Sigmoid colon (tissue), 7 donors: ENCODE data around the gene POU6F2. TPM values are rescaled to one million over a fixed set of nuclear protein-coding genes. Genes with fewer than 3 reads are reported as not detected.

Source experiments
- DNase-seq: peaks from one replicate; pipeline ENCODE4 v3.0.0-alpha.2; 2019
- H3K27ac ChIP-seq, 4 donors: fragments of 200-600 bp; sonication (generic); one replicate each; pipeline ENCODE4 v1.5.1; 2016 to 2019; ENCODE audit warnings: mild to moderate bottlenecking in 1 of 4
- H3K27me3 ChIP-seq, 3 donors: fragments of 200-600 bp; sonication (generic); one replicate each; pipeline ENCODE4 v1.5.1; 2019; ENCODE audit warnings: mild to moderate bottlenecking in 1 of 3
- H3K36me3 ChIP-seq, 4 donors: fragments of 200-600 bp; sonication (generic); one replicate each; pipeline ENCODE4 v1.5.1; 2016 to 2019
- H3K4me1 ChIP-seq, 4 donors: fragments of 200-600 bp; sonication (generic); one replicate each; pipeline ENCODE4 v1.5.1; 2017 to 2019
- H3K4me3 ChIP-seq, 4 donors: fragments of 200-600 bp; sonication (generic); one replicate each; pipeline ENCODE4 v1.5.1; 2017 to 2019; ENCODE audit warnings: mild to moderate bottlenecking in 2 of 4, moderate library complexity in 1 of 4
- H3K9me3 ChIP-seq, 4 donors: fragments of 200-600 bp in 3 of 4; sonication (generic) in 3 of 4; one replicate each; pipeline versions ENCODE4 v1.5.1 to v1.6.1; 2013 to 2019
- EP300 ChIP-seq, 4 donors: sonication (generic); formaldehyde crosslinking; IDR thresholded peaks; one replicate each; pipeline ENCODE4 v1.6.1; 2017; ENCODE audit warnings: antibody characterized with exemption in 4 of 4
- POLR2A ChIP-seq, 2 donors: fragments of 450-650 bp; IDR thresholded peaks; one replicate each; pipeline ENCODE4 v1.6.1; 2016; ENCODE audit warnings: antibody characterized with exemption in 2 of 2, mild to moderate bottlenecking in 2 of 2, moderate library complexity in 2 of 2
- POLR2AphosphoS5 ChIP-seq, 4 donors: sonication (generic); formaldehyde crosslinking; IDR thresholded peaks; one replicate each; pipeline ENCODE4 v1.6.1; 2017; ENCODE audit warnings: antibody characterized with exemption in 4 of 4
- WGBS, 2 donors: extraction: QIAGEN DNeasy Blood & Tissue Kit; methylation state at CpG; one replicate each; pipeline ENCODE4 v1.1.7; 2013; 5-methylcytosine and 5-hydroxymethylcytosine counted together
- intact Hi-C: fragments of 100-400 bp; cut with DNase I; formaldehyde crosslinking; loops from one replicate; pipeline ENCODE4 v1.15.1; 2023
- polyA plus RNA-seq, 3 donors: library from polyadenylated mRNA; stranded (reverse); fragments of 200-250 nt; gene quantifications; one replicate each; pipeline ENCODE4 v1.2.3, GENCODE V29; 2013
- total RNA-seq, 4 donors: library from RNA; depleted of rRNA; stranded (reverse); fragments of >200 nt; gene quantifications; one replicate each; pipeline ENCODE4 v1.1.0, GENCODE V29; 2016
- TF ChIP-seq, protein P1 (sequence below), 4 experiments: fragments of 450-650 bp in 3 of 4; fragments of 200-600 bp in 1 of 4; IDR thresholded peaks; one replicate each; pipeline ENCODE4 v1.5.1; 2016 to 2019; ENCODE audit warnings: antibody characterized with exemption in 4 of 4, mild to moderate bottlenecking in 3 of 4, moderate library complexity in 2 of 4
- donor health status: healthy with polysubstance abuse.
- donor health status: Bipolar disorder and iron deficiency.
- donor health status: healthy.

Gene POU6F2
- total and polyA plus RNA-seq, 7 donors = 0.04 TPM; not detected in 6

DNA sequence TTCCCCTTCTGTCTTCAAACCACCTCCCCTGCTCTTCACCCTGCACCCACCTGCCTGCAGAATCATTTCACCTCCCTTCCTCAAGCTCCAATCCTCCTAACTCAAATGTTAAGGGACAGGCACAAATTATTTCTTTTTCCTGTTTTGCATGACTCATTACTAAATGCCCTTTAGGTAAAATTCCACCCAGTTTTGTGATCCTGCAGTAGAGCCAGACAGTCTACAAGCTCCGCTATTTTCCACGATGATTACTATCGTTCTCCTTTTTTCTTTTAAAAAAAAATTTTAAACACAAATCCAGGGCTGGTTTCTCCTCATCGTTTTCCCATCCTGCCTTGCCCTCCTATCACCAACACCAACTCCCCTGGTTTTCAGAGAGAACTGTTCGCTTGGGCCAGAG, 401.7 kb downstream of the POU6F2 start:
- intact Hi-C loops = no loop called here
- Histone ChIP-seq H3K27ac (no peak overlapping the region), H3K36me3 (no peaks in the 10 kb centered on the region), H3K9me3 (no peaks in the 10 kb centered on the region), H3K4me3 (no peak overlapping the region), H3K4me1 (no peaks in the 10 kb centered on the region), H3K27me3 (no peaks in the 10 kb centered on the region)
- 88% methylated on average over 5 of the region's 5 CpGs for WGBS, 2 donors
- TF ChIP-seq EP300 (IDR thresholded peaks at IDR 0.05) (no peak), POLR2A (IDR thresholded peaks at IDR 0.05) (no peak), POLR2AphosphoS5 (IDR thresholded peaks at IDR 0.05) (no peak)
- TF ChIP-seq, protein P1, sequence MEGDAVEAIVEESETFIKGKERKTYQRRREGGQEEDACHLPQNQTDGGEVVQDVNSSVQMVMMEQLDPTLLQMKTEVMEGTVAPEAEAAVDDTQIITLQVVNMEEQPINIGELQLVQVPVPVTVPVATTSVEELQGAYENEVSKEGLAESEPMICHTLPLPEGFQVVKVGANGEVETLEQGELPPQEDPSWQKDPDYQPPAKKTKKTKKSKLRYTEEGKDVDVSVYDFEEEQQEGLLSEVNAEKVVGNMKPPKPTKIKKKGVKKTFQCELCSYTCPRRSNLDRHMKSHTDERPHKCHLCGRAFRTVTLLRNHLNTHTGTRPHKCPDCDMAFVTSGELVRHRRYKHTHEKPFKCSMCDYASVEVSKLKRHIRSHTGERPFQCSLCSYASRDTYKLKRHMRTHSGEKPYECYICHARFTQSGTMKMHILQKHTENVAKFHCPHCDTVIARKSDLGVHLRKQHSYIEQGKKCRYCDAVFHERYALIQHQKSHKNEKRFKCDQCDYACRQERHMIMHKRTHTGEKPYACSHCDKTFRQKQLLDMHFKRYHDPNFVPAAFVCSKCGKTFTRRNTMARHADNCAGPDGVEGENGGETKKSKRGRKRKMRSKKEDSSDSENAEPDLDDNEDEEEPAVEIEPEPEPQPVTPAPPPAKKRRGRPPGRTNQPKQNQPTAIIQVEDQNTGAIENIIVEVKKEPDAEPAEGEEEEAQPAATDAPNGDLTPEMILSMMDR (IDR thresholded peaks at IDR 0.05) = no peak
- DNase-seq = no peak

DNA sequence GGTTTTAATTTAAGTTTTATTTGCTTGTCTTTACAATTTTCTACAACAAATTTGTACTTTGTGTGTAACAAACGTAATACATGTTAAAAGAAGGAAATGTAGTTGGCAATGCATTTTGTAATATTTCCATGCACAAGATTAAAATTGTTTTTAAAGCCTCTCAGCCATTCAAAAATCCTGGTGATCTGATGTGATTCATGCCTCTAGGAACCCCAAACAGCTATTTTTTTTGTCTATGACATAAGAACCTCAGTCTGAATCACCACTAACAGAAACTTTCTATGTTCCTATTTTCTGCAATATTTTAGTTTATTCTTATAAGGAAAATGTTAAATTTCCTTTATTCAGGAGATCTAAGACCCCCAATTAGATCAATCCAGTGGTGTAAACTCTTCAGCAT, 405.4 kb downstream of the POU6F2 start:
- no peaks in the 10 kb centered on the region for H3K4me1 ChIP-seq
- 63 to 76% methylated on average over 1 of the region's 1 CpG for WGBS, 2 donors
- DNase-seq = no peak
- no peaks in the 10 kb centered on the region for H3K9me3 ChIP-seq
- TF ChIP-seq POLR2A (IDR thresholded peaks at IDR 0.05) (no peak), POLR2AphosphoS5 (IDR thresholded peaks at IDR 0.05) (no peak)
- H3K36me3 ChIP-seq = no peaks in the 10 kb centered on the region
- H3K4me3 ChIP-seq = no peak overlapping the region
- intact Hi-C loops = no loop called here
- H3K27ac ChIP-seq = no peak overlapping the region
- H3K27me3 ChIP-seq = no peaks in the 10 kb centered on the region

DNA sequence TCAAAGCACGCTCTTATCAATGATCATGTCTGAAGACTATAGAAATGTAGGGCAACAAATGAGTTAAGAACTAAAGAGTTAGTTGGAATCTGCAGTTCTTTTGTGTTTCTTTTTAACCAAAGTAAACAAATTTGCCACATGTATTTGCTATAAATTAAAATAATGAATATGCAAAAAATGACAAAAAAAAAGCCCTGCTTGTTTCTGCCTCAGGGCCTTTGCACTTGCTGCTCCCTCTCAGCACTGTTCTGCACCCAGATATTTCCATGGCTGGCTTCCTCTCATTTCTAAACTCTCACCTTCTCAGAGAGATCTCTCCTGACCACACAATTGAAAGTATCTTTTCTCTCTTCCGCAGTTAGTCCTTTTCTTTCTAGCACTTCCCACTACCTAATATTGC, 406.7 kb downstream of the POU6F2 start:
- whole genome bisulfite sequencing, 2 donors = 94% methylated on average over 2 of the region's 2 CpGs
- H3K9me3 ChIP-seq = no peaks in the 10 kb centered on the region
- H3K36me3 ChIP-seq = no peaks in the 10 kb centered on the region
- intact Hi-C loops = no loop called here
- H3K27ac ChIP-seq = no peak overlapping the region
- no peak overlapping the region for H3K4me3 ChIP-seq
- TF ChIP-seq EP300 (IDR thresholded peaks at IDR 0.05) = no peak
- no peak for TF ChIP-seq POLR2AphosphoS5 (IDR thresholded peaks at IDR 0.05)
- TF ChIP-seq, protein P1 (IDR thresholded peaks at IDR 0.05) = no peak
- TF ChIP-seq POLR2A (IDR thresholded peaks at IDR 0.05) = no peak
- no peak for DNase-seq
- no peaks in the 10 kb centered on the region for H3K27me3 ChIP-seq
- H3K4me1 ChIP-seq = no peaks in the 10 kb centered on the region

DNA sequence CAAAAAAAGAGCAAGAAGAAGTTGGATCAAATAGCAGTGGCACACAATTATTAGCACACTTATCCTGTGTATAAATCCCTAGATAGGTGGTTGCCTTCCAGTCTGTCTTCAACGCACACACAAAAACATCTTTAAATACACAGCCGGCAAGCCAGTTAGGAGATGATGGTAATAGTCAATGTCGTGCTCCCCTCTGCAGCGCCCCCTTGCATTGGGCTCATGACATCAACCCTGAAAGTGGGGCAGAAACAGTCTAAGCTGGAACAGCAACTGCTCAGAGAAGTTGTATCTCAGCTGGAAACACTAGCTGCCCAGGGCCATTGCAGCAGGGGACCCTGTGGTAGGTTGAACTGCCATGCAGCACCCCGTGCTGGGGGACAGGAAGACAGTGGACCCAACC, 409.0 kb downstream of the POU6F2 start:
- Histone ChIP-seq H3K4me1 (no peaks in the 10 kb centered on the region), H3K9me3 (no peaks in the 10 kb centered on the region), H3K4me3 (no peak overlapping the region), H3K27me3 (no peaks in the 10 kb centered on the region), H3K36me3 (no peaks in the 10 kb centered on the region), H3K27ac (no peak overlapping the region)
- no peak for DNase-seq
- WGBS, 2 donors = 68 to 84% methylated on average over 5 of the region's 5 CpGs
- TF ChIP-seq POLR2A (IDR thresholded peaks at IDR 0.05) = no peak
- TF ChIP-seq, protein P1 (IDR thresholded peaks at IDR 0.05) = no peak
- TF ChIP-seq EP300 (IDR thresholded peaks at IDR 0.05) = no peak
- TF ChIP-seq POLR2AphosphoS5 (IDR thresholded peaks at IDR 0.05) = no peak
- intact Hi-C loops = no loop called here

DNA sequence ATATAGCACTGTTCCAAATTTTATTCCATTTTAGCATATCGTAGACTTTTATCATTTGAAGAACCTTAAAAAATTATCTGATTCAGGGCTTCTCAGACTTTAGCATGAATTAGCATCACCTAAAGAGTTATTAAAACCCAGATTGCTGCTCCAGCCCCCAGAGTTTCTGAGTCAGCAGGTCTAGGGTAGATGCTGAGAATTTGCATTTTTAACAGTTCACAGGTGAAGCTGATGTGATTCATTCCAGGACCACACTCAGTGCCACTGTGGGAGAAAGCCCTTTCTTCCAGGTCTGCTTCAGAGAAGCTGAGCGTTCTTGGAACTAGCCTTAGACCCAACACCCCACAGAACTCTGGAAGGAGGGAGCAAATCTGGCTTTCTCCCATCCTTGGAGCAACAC, 414.4 kb downstream of the POU6F2 start:
- no peak for TF ChIP-seq POLR2AphosphoS5 (IDR thresholded peaks at IDR 0.05)
- TF ChIP-seq POLR2A (IDR thresholded peaks at IDR 0.05) = no peak
- Histone ChIP-seq H3K27me3 (no peaks in the 10 kb centered on the region), H3K27ac (no peak overlapping the region), H3K4me3 (no peak overlapping the region), H3K9me3 (no peaks in the 10 kb centered on the region), H3K4me1 (no peaks in the 10 kb centered on the region), H3K36me3 (no peaks in the 10 kb centered on the region)
- WGBS, 2 donors = 78 to 81% methylated on average over 2 of the region's 2 CpGs
- intact Hi-C loops = no loop called here
- no peak for DNase-seq

DNA sequence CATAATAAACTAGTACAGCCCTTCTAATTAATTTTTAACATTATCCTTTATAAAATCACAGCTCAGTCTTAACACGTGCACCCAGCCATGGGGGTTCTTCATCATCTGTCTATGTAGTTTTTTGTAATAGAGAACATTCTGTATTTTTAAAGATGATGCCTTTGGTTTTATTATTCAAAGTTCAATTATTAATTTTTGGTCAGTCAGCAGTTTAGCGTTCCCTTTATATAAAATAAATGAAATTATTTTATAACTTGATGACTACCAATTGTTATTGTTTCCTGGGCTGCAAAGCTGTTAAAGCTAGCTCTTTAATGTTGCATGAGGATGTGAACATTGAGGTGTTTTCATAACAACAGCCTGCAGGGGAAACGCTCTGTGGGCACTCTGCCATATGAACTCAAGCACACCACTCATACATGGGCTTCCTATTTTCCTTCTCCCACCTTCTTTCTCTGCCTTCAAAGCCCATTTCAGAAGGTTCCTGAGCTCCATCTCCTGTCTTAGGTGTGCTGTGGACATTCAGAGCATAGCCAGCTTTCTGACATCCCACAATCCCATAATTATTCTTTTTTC, 416.5 kb downstream of the POU6F2 start:
- Histone ChIP-seq H3K4me3 (no peak overlapping the region), H3K27me3 (no peaks in the 10 kb centered on the region), H3K4me1 (no peaks in the 10 kb centered on the region), H3K9me3 (no peaks in the 10 kb centered on the region), H3K36me3 (no peaks in the 10 kb centered on the region), H3K27ac (no peak overlapping the region)
- intact Hi-C loops = no loop called here
- 17 to 44% methylated on average over 3 of the region's 3 CpGs for WGBS, 2 donors
- TF ChIP-seq EP300 (IDR thresholded peaks at IDR 0.05) (no peak), POLR2AphosphoS5 (IDR thresholded peaks at IDR 0.05) (no peak), POLR2A (IDR thresholded peaks at IDR 0.05) (no peak)
- TF ChIP-seq, protein P1 (IDR thresholded peaks at IDR 0.05) = no peak
- no peak for DNase-seq
